ENCODE data around the gene OR8D4. TPM values are rescaled to one million over a fixed set of nuclear protein-coding genes. Genes with fewer than 3 reads are reported as not detected.
"Not testable (repeated sequence)": the region's sequence is repeated elsewhere in the genome, so short reads cannot be mapped to it uniquely, and the experiment has no call there.

OR8D4 gene
- polyA plus RNA-seq (ENCODE audit: insufficient read length in 10 of 10): under 1 TPM in 6 of 10 donors, not detected in 4; 0.05 to 0.21 (median 0.11) TPM
- long read RNA-seq, donor 1: 0 reads
- long read RNA-seq, donor 2: 0 reads
- long read RNA-seq, donor 3, partial matches to known transcripts: 0 of 1 reads
- long read RNA-seq, donor 3, other reads (novel, unspliced or antisense): 0 of 1 reads
- long read RNA-seq, donor 4, partial matches to known transcripts: 0 of 1 reads
- long read RNA-seq, donor 4, other reads (novel, unspliced or antisense): 0 of 1 reads
- long read RNA-seq, donor 5: 0 reads
- long read RNA-seq, donor 6: 0 reads
- long read RNA-seq, donor 7: 0 reads
- long read RNA-seq, donor 8: 0 reads
- long read RNA-seq, donor 9: 0 reads

GRCh38 chr11:123901867-123902266 lies at the start of gene OR8D4:
Gene OR8D4, plus strand, starts transcription at chr11:123902167. Its CDS starts 4,265 bp downstream, at chr11:123906432.
- DNase-seq: no peak

- DNase-seq: no peak
Observed at GRCh38 chr11:123852321-123852720, 49.6 kb upstream of the OR8D4 start.

- no peak for DNase-seq
Observed at GRCh38 chr11:123853038-123853437, 48.9 kb upstream of the OR8D4 start.

GRCh38 chr11:123856444-123856843 lies 45.5 kb upstream of the OR8D4 start:
- DNase-seq: no peak

- no peak for DNase-seq
Observed at GRCh38 chr11:123859731-123860130, 42.2 kb upstream of the OR8D4 start.

GRCh38 chr11:123865293-123865692 lies 36.7 kb upstream of the OR8D4 start:
- not testable (repeated sequence) for DNase-seq

GRCh38 chr11:123867795-123868194 lies 34.2 kb upstream of the OR8D4 start:
- DNase-seq: not testable (repeated sequence)

GRCh38 chr11:123880912-123881311 lies 21.1 kb upstream of the OR8D4 start:
- no peak for DNase-seq

GRCh38 chr11:123885570-123885969 lies 16.4 kb upstream of the OR8D4 start, which contains the start of gene TMEM225:
Gene TMEM225, minus strand, starts transcription at chr11:123885670. Its CDS starts 245 bp downstream, at chr11:123885425.
- DNase-seq: no peak

- DNase-seq: no peak
Observed at GRCh38 chr11:123892031-123892430, 9.9 kb upstream of the OR8D4 start.

- no peak for DNase-seq
Observed at GRCh38 chr11:123899792-123900191, 2.2 kb upstream of the OR8D4 start.

GRCh38 chr11:123903932-123904331 lies 2.0 kb downstream of the OR8D4 start:
- no peak for DNase-seq

GRCh38 chr11:123904932-123905331 lies 3.0 kb downstream of the OR8D4 start:
- no peak for DNase-seq

GRCh38 chr11:123905826-123906225 lies 3.9 kb downstream of the OR8D4 start:
- no peak for DNase-seq

GRCh38 chr11:123920943-123921342 lies 19.0 kb downstream of the OR8D4 start:
- DNase-seq: no peak

GRCh38 chr11:123924027-123924426 lies 22.1 kb downstream of the OR8D4 start:
- DNase-seq: no peak

- DNase-seq: no peak
Observed at GRCh38 chr11:123939317-123939716, 37.4 kb downstream of the OR8D4 start, which contains the start of gene OR4D5. Gene OR4D5, plus strand, starts transcription at chr11:123939617. Its CDS starts 0 bp downstream, at chr11:123939617.

GRCh38 chr11:123942413-123942812 lies 40.4 kb downstream of the OR8D4 start:
- DNase-seq: no peak

- DNase-seq: no peak
Observed at GRCh38 chr11:123943738-123944137, 41.8 kb downstream of the OR8D4 start, which contains the start of gene OR6T1. Gene OR6T1, minus strand, starts transcription at chr11:123943838. Its CDS starts 0 bp downstream, at chr11:123943838.

- DNase-seq: no peak
Observed at GRCh38 chr11:123945132-123945531, 43.2 kb downstream of the OR8D4 start.

GRCh38 chr11:123956752-123957151 lies 54.8 kb downstream of the OR8D4 start:
- DNase-seq: no peak

Data from muscle of back (tissue), 13 donors.